Calu3 (cell line): ENCODE results near the gene RPS6KA6. TPM values are rescaled to one million over a fixed set of nuclear protein-coding genes. Genes with fewer than 3 reads are reported as not detected.

Experiments used
- BruUV-seq: library from RNA; stranded (reverse); fragments of 400-500 nt; replicated peaks from 2 replicates; lab custom pipeline; 2021; lab: Mats Ljungman, UMichigan
- CTCF ChIA-PET: fragments of 300-600 bp; sonication (Branson Sonifier 250); formaldehyde crosslinking; loops from one replicate; lab custom pipeline; 2022; ENCODE audit warnings: antibody characterized with exemption; lab: Charles Lee
- DNase-seq: peaks from one replicate; pipeline ENCODE4 v3.0.0; 2022
- H3K27ac Mint-ChIP-seq: one replicate; pipeline ENCODE4 v1.8.0; 2022; ENCODE audit warnings: mixed read lengths; ENCODE audit not compliant: unreplicated experiment
- H3K27me3 Mint-ChIP-seq: one replicate; pipeline ENCODE4 v1.8.0; 2022; ENCODE audit warnings: mixed read lengths; ENCODE audit not compliant: unreplicated experiment
- H3K36me3 Mint-ChIP-seq: one replicate; pipeline ENCODE4 v1.8.0; 2022; ENCODE audit warnings: mild to moderate bottlenecking, moderate library complexity, mixed read lengths; ENCODE audit not compliant: insufficient read depth, unreplicated experiment
- H3K4me1 Mint-ChIP-seq: one replicate; pipeline ENCODE4 v1.8.0; 2022; ENCODE audit warnings: mild to moderate bottlenecking, low read depth, mixed read lengths; ENCODE audit not compliant: unreplicated experiment
- H3K4me3 Mint-ChIP-seq: one replicate; pipeline ENCODE4 v1.8.0; 2022; ENCODE audit warnings: mild to moderate bottlenecking, low read depth, moderate library complexity, mixed read lengths; ENCODE audit not compliant: unreplicated experiment
- H3K9me3 Mint-ChIP-seq: one replicate; pipeline ENCODE4 v1.8.0; 2022; ENCODE audit warnings: low read depth, mixed read lengths; ENCODE audit not compliant: unreplicated experiment
- intact Hi-C: fragments of 100-400 bp; cut with micrococcal nuclease; formaldehyde crosslinking; loops from one replicate; pipeline ENCODE4 v1.10.0; 2022; ENCODE audit not compliant: unreplicated experiment
- total RNA-seq: library from RNA; stranded (reverse); gene quantifications from 2 replicates; pipeline ENCODE4 v1.2.3, GENCODE V29; 2022
- TF ChIP-seq, protein P1 (sequence below): fragments of 200-600 bp; IDR thresholded peaks from one replicate; pipeline ENCODE4 v1.8.0; 2022; ENCODE audit warnings: antibody characterized with exemption; ENCODE audit not compliant: unreplicated experiment

Gene RPS6KA6
- total RNA-seq, 1 experiment from 2014 or later, result 3.8 TPM

DNA sequence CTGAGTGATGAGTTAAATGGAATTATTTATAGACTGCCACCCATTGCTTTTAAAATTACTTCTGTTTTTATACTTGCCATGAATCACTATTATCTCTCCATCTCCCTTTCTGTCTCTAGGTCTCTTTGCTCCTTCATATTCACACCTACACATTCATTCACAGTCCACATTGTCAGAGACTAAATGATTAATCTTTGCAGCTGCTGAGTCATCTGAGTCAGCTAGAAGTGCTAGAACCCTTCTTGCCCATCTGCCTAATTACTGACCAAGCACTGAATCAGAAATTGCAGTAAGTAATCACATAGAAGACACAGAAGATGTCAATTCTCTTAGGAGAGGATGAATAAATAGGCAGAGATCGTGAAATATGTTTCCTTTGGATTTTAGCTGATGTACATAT lies 31.6 kb upstream of the RPS6KA6 start:
- no peaks in the 10 kb centered on the region for H3K27me3 Mint-ChIP-seq
- no peaks in the 10 kb centered on the region for H3K9me3 Mint-ChIP-seq
- no peak overlapping the region for H3K4me3 Mint-ChIP-seq
- intact Hi-C loops, result no loop called here
- no peak for DNase-seq
- H3K36me3 Mint-ChIP-seq, result no peaks in the 10 kb centered on the region
- BruUV-seq, result no TSS peak
- TF ChIP-seq, protein P1, sequence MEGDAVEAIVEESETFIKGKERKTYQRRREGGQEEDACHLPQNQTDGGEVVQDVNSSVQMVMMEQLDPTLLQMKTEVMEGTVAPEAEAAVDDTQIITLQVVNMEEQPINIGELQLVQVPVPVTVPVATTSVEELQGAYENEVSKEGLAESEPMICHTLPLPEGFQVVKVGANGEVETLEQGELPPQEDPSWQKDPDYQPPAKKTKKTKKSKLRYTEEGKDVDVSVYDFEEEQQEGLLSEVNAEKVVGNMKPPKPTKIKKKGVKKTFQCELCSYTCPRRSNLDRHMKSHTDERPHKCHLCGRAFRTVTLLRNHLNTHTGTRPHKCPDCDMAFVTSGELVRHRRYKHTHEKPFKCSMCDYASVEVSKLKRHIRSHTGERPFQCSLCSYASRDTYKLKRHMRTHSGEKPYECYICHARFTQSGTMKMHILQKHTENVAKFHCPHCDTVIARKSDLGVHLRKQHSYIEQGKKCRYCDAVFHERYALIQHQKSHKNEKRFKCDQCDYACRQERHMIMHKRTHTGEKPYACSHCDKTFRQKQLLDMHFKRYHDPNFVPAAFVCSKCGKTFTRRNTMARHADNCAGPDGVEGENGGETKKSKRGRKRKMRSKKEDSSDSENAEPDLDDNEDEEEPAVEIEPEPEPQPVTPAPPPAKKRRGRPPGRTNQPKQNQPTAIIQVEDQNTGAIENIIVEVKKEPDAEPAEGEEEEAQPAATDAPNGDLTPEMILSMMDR, result no peak
- CTCF ChIA-PET, result no interaction called here
- H3K27ac Mint-ChIP-seq, result no peak overlapping the region
- H3K4me1 Mint-ChIP-seq, result no peaks in the 10 kb centered on the region

DNA sequence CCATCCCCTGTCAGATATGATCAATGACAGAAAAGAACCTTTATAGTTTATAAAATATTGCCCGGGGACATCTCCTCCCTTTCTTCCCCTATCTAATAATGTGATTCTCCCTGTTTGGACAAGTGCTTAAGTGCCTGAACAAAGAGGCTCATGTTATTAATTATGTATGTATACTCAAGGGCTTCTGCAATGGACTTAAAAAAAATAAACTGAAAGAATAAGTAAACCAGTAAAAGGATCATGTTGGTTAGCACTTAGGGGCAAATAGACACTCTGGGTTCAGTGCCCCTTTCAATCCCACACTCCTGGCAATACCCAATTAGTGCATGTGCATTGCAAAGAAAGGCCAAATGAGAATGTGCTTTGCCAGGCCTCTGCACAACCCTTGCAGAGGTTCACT lies 30.7 kb upstream of the RPS6KA6 start:
- DNase-seq, result no peak
- TF ChIP-seq, protein P1, result no peak
- CTCF ChIA-PET, result no interaction called here
- Mint-ChIP-seq H3K36me3 (no peaks in the 10 kb centered on the region), H3K27ac (no peak overlapping the region), H3K27me3 (no peaks in the 10 kb centered on the region), H3K9me3 (no peaks in the 10 kb centered on the region), H3K4me1 (no peaks in the 10 kb centered on the region), H3K4me3 (no peak overlapping the region)
- no TSS peak for BruUV-seq
- intact Hi-C loops, result no loop called here

DNA sequence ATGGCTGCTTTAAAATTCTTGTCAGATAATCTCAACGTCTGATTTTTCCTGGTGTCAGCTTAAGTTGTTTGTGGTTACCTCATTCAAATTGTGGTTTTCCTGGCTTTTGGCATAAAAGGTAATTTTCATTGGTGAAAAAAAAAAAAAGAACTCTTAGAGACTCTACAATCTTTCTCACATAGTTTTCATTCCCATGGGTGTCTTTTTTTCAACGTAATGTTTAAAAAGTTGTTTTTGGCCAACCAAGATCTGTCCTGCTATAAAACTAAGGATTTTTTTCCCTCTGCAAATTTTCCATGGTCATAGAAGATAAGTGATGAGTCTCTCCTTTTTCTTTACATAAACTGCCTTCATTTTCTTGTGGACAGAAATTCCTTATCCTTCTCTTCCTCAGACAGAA lies 28.9 kb upstream of the RPS6KA6 start:
- Mint-ChIP-seq H3K9me3 (no peaks in the 10 kb centered on the region), H3K27ac (no peak overlapping the region), H3K36me3 (no peaks in the 10 kb centered on the region), H3K4me1 (no peaks in the 10 kb centered on the region), H3K27me3 (no peaks in the 10 kb centered on the region), H3K4me3 (no peak overlapping the region)
- no peak for DNase-seq
- intact Hi-C loops, result no loop called here
- CTCF ChIA-PET, result no interaction called here
- TF ChIP-seq, protein P1, result no peak
- BruUV-seq, result no TSS peak

DNA sequence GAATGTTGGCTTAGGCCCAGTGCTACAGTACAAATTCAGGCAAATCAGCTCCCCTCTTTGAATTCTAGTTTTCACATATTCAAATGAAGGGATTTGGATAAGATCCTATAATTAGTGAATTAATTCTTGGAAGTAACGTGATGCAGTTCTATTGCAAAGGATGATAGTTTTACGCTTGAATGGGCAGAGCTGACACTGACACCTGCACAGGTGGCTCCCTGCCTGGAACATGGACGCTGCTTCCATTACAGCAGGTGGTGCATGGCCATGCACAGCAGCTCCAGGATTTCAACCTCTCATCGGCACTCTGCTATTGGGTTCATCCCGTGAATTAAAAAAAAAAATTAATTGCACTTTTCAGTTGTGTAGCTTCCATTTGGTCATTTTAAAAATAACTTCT lies 28.4 kb upstream of the RPS6KA6 start:
- no TSS peak for BruUV-seq
- DNase-seq, result no peak
- TF ChIP-seq, protein P1, result no peak
- H3K4me3 Mint-ChIP-seq, result no peak overlapping the region
- H3K4me1 Mint-ChIP-seq, result no peaks in the 10 kb centered on the region
- intact Hi-C loops, result no loop called here
- no peaks in the 10 kb centered on the region for H3K27me3 Mint-ChIP-seq
- no peak overlapping the region for H3K27ac Mint-ChIP-seq
- no peaks in the 10 kb centered on the region for H3K9me3 Mint-ChIP-seq
- H3K36me3 Mint-ChIP-seq, result no peaks in the 10 kb centered on the region
- CTCF ChIA-PET, result no interaction called here
